ENCODE results near the gene NOP14.
"Not testable (repeated sequence)": the region's sequence is repeated elsewhere in the genome, so short reads cannot be mapped to it uniquely, and the experiment has no call there.

NOP14 gene

DNA sequence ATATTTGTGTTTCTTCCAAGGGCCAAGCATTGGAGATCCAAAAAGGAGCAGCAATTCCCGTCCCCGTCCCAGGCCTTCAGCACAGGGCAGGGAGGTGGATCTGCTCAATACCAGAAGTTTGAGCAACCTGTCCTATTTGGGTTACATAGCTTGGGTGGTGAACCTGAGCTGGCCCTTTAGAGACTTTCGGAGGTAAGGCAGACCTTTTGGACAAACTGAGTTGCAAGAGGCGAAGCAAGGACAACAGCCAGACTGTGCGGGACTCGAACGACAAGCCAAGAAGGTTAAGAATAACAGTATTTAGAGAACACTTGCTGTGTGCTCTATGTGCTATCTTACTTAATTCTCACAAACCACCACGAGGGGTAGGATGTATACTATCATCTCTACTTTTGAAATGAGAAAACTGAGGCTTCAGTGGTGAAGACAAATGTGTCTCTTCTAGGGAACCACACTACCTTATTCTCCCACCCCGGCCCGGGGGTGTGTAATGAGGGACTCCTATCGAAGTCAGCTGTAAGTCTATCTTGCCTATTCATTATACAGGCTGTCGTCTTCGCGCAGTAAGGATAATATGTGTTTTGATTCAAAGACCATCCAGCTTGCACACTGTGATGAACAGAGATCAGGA is 1.3 kb downstream of the NOP14 start:
- no peak for DNase-seq (ENCODE audit: low read depth)

DNA sequence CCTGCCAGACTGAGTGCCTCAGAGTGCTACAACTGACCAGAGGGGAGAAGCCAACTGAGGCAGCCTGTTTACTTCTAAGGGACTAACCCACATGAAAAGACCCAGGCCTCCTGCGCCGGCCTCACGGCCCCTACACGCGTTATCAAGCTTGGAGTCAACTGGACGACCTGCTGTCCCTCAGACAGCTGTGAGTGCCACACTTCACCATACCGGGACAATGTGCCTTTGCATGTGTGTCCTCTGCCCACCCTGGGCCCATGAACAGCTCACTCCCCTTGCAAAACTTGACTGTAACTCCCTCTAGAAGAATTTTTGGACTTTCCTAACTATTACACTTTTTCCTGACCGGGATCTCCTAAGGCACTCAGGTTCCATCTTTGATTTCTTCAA is 1.8 kb downstream of the NOP14 start:
- DNase-seq (ENCODE audit: low read depth), result no peak

DNA sequence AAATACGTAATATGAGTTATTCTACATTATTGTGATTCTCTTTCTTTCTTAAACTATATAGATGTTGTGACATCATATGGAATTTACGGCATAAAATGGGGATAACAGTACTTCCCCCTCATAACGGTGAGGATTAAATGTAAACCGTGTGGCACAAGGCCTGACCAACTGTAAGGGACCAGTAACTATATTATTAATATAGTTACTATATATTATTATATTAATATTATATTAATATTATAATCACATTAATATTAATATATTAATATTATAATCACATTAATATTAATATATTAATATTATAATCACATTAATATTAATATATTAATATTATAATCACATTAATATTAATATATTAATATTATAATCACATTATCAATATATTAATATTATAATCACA is 2.8 kb downstream of the NOP14 start:
- not testable (repeated sequence) for DNase-seq (ENCODE audit: low read depth)

DNA sequence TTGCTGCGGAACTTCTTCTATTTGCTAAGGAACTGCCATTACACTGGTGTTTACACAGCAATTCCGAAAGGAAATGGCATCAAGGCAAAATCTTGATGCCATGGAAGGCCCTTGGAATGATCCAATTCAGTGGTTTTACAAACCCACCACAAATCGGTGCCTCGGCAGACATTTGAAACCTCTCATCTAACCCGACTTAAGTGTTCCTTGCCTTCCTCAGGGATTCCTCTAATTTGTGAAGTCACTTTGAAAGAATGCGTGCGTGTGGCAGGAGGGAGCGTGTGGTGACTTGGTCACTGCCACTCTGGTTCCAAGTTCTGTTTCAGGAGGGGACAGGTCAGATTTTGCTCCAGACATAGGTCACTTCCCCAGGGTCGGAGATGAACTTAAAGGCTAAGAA is 4.8 kb downstream of the NOP14 start:
- DNase-seq (ENCODE audit: low read depth), result no peak

DNA sequence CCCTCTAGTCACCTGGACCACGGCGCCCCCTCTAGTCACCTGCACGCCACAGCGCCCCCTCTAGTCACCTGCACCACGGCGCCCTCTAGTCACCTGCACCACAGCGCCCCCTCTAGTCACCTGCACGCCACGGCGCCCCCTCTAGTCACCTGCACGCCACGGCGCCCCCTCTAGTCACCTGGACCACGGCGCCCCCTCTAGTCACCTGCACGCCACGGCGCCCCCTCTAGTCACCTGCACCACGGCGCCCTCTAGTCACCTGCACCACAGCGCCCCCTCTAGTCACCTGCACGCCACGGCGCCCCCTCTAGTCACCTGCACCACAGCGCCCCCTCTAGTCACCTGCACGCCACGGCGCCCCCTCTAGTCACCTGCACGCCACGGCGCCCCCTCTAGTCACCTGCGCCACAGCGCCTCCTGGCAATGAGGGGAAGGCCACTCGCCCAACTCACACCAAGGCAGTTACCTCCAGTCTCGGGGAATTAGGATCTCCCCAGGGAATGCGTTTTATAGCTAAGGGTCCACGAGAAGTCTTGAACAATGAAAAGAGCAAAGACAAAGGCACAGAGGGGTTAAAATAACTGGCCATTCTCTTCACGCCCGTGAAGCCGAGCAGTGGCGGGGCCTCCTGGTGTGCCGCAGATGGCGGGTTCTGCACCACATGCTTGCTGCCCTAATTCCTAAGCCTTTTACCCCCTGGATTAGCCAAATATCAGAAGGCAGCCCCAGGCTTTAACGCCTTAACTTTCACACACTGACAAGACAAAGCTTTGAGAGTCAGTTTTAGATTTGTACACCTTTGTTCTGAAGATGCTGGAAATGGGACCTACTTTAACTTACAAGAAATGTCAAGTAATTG is 7.8 kb downstream of the NOP14 start:
- DNase-seq (ENCODE audit: low read depth), result not testable (repeated sequence)

DNA sequence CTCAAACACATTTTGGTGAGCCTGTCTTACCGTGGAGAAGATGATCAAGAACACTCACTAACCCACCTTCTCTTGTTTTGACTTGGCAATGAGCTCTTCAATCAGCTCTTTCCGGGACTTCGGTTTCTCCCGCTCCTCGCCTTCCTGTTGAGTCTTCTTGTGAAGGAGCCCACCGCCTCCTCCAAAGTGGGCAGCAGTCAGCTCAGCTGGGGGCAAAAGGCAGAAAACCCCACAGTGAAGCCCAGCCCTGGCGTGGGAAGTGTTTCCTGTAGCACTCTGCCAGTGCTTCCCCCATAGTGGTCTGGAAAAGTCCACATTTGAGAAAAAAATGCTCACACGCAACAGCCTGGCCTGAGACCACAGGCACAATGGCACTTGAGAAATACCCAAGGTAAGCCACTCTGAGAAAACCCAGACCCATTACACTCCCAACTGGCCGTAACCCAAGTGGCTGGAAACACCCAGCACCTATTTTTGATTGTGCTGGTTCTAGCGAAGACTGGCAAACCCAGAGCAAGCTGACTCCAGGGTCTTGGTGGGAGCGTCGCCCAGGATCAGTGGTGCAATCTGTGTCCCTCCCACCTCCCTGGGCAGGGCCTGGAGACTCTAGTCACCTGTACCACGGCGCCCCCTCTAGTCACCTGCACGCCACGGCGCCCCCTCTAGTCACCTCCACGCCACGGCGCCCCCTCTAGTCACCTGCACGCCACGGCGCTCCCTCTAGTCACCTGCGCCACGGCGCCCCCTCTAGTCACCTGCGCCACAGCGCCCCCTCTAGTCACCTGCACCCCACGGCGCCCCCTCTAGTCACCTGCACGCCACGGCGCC is 8.6 kb downstream of the NOP14 start:
- no peak for DNase-seq (ENCODE audit: low read depth)

DNA sequence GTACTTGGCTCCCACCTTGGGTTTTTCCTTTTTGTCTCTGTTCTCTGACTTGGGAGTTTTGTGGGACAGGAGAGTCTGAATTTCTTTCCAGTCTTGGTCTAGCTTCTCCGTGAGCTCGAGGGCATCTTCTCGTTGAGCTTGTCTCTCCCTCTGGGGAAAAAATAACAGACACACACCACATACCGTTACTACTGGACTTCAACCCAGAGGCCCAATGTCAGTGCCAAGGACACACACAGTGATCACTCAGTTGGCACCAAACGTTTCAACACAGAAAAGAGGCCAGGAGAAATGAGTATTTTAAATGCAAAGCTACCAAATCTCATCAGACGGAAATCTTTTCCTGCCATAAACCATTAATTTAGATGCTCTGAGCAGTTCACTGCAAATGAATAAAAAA is 9.7 kb downstream of the NOP14 start:
- DNase-seq (ENCODE audit: low read depth), result no peak

DNA sequence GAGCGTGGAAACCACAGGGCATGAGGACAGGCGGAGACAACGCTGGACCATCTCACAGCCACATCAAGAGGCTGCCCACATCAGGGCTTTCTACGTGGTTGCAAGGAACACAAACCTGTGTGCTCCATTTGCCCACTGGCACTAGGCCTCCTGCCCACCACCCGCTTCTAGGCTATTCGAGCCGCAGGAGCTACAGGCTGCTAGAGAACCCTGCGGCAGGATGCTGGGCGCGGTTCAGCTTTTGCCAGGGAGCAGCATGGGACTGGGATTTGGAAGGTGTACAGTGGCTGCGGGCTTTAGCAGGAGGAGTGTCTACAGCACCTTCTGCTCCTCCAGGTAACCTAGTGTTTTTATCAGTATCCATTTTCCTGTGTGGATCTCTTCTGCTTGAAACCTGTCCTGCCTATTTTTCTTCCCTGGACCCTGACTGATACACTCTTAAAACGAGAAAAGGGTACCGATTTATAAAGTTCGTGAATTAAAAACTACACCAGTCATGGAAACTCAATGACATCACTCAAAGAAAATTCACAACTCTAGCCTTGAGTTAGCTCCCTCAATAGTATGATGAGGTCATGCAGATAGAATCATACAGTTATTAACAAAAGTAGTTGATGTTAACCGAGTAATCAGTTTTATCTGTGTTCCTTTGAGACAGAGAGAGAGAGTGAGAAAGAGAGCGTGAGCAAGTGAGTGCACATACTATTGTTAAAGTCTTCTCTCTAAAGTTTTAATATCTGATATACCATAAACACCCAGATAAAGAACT is 12.8 kb downstream of the NOP14 start:
- DNase-seq (ENCODE audit: low read depth), result no peak

DNA sequence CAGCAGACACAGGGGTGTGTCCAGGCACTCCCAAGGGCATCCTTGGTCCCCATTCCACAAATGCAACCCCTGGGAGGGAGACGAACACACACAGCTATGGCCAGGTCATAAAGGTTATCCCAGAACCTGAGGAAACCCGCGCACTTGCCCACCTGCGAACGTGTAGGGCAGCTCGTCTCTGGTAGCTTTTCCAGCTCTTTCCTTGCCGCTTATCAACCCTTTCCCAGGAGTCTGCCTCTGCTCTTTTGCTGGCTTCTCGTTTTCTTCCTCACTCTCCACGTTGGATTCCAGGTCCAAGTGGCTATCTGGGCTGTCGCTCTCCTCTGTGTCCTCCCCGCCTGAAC is 13.5 kb downstream of the NOP14 start:
- DNase-seq (ENCODE audit: low read depth), result no peak

DNA sequence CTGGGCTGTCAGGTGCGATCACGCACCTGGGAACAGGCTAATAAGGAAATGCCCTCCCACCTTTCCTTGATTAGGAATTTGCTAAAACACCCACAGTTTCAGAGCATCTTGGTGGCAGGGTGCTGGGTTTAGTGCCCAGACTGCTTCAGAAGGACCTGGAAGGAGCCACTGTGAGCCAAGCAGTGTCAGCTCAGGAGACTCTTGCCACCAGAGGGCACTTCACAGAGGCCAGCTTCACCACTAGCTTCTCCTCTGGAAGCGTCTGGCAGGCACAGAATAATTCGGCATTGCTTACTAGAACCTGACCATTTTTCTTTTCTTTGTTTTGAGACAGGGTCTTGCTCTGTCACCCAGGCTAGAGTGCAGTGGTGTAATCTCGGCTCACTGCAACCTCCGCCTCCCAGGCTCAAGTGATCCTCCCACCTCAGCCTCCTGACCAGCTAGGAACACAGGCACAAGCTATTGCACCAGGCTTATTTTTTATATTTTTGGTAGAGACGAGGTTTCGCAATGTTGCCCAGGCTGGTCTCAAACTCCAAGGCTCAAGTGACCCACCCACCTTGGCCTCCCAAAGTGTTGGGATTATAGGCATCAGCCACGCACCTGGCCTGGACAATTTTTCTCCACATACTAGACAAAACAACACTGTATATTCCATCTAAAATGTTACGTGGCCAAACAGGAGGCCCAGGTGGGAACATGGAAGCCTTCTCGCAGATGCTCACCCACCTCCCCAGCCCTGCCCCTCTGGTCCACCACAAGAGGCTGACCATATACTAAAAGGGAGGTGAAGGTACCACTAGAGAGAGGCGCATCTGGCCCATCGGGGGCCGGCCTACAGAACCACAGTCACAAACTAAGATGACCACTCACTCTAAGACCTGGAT is 14.1 kb downstream of the NOP14 start:
- DNase-seq (ENCODE audit: low read depth), result no peak

DNA sequence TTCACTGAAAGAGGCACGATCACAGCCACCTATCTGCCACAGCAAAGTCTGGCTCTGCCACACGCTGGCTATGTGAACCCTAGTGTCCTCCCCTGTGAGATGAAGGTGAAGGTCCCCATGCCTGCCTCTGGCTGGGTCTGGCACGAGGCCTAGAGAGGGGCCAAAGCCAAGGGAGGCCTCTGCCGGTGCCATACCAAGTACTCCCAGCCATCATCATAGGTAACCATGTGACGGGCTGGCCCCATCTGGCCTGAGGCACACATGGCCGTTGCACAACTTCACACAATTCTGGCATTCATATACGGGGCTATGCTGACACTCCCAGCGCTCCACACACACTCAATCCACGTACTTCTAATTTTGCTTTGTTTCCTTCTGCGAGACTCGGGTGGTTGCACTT is 15.3 kb downstream of the NOP14 start:
- DNase-seq (ENCODE audit: low read depth), result no peak

DNA sequence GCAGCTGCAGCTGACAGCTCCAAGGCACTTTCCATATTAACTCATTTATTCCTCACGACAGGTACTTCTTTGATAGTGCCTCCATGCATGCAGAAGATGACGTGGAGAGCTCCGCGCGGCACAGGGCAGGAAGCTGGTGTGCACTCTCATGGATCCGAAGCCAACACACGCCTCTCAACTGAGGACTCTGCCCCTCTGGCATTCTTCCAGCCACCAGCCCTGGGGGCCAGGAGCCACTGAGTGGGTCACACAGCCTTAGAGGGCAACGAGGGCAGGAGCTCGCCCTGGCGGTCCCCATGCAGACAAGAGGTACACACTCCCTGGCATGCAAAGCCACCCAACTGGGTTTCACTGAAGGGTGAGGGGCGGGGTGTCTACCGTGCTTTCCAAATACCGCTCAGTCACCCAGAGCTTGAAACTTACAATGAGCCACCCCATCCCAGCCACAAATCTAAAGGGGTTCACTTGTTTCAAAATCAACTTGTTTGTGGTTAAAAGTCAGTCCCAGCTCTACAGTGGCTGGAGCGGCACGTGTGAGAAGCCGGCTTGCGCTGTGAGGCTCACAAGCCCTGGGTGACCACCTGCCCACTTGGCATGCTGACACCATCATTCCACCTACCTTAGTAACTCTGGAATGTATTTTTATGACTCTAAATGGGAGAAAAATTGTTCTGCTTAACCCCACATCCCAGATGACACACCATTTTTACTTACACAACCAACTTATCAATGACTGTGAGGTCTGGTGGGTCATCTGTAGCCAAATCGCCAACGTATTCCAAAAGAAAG is 16.2 kb downstream of the NOP14 start:
- DNase-seq (ENCODE audit: low read depth), result no peak

DNA sequence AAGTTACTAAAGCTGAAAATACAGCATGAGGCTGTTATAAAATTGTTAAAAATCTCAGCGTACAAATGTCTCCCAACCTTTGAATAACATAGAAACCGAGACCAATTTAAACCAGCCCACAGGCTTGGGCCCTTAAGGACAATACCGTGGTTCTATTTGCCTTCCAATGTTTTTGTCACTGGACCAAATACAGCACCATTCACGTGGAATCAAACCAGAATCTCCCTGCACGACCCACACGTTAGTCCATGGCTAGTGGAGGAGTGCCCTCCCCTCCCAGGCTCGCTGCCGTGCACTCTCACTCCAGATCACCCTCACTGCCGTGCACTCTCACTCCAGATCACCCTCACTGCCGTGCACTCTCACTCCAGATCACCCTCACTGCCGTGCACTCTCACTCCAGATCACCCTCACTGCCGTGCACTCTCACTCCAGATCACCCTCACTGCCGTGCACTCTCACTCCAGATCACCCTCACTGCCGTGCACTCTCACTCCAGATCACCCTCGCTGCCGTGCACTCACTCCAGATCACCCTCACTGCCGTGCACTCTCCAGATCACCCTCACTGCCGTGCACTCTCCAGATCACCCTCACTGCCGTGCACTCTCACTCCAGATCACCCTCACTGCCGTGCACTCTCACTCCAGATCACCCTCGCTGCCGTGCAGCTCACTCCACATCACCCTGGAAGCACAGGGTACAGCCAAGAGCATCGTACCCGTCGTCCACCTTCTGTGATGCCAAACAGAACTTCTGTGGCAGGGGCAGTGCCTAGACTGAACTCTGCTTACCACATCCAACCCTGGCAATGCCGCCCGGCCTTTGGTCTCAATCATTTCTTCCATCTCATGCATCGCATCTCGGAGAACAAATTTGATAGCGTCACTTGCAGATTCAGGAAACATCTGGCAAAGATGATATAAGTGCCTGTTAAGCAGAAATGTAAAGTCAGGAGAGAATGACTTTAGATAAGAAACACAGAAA is 17.3 kb downstream of the NOP14 start:
- not testable (repeated sequence) for DNase-seq (ENCODE audit: low read depth)

DNA sequence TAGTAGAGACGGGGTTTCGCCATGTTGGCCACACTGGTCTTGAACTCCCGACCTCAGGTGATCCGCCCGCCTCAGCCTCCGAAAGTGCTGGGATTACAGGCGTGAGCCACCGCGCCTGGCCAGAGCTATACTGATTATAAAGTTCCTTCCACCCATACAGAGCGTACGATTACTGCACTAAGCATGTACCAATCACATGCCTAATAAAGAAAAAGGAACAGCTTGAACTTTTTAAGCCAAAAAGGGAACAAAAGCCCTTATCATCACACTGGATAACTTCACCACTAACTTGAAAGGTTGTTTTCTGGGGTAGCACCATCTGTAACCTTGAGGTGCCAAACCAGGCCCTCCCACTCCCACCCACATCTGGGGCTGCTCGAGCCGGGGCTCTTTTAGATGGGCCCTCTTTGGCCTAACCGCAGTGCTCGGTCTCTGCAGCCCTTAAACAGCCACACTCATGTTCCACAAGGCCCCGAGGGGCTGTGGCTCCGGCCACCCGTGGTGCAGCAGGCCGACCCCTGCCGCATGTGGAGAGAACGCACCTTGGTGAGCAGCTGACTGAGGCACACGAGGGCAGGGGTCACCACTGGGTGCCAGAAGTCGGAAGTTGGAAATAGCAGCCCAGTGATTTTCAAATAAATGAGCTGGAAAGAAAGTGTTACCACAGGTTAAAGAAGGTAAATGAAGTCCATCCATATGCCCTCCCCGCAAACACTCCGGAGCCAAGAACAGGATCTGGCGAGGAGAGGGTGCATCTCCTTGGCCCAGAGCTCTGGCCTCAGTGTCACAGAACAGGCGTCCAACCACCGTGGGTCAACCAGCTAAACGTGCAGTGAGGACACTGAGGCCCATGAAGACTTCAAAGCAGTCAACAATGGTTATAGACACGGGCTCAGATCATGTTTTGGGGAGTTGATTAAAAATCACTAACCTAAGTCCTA is 18.4 kb downstream of the NOP14 start:
- DNase-seq (ENCODE audit: low read depth), result no peak

DNA sequence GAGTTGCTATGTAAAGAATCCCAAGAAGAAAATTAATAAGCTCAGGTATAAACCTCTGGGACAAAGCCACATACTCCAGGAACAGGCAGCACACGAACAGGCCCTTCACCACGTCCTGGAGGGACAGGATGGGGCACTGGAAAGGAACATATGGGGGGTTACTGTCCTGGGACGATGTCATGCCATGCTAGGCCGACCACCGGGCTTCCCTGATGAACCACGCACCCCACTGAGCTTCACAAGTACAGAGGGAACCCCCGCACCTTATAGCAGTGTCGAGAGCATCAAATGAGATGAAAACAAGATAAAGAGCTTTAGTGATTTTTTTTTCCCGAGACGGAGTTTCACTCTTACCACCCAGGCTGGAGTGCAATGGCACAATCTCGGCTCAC is 19.1 kb downstream of the NOP14 start:
- DNase-seq (ENCODE audit: low read depth), result no peak

DNA sequence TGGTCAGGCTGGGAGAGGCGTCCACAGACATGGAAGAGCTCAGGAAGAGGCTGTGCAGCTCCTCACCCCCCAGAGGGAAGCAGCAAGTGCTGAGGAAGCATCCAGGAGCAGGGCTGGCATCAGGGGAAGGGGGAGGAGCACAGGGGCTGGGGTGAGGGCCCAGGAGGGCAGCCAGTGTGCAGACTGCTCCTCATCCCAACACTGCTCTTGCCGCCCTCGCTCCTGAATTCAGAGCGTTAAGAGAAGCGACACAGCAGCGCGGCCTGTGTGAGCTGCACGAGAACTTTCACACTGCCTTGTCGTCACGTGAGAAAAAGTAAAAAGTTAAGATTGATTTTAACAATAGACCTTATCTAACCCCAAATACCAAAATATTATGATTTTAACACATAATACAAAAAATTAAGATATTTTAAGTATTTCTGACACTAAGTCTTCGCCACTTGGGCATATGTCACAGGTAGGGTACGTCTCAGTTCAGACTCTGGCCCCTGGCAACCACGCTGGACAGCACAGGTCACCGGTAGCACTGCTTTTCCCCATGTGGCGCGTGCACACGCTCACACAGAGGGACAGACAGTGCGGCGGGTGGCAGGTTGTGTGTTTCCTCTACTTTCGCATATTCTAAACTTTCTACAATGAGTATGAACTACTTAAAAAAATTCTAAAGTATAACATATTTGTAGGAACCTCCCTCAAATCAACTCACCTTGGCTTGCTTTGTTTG is 19.7 kb downstream of the NOP14 start:
- DNase-seq (ENCODE audit: low read depth), result no peak

Measured in stimulated activated CD8-positive, alpha-beta memory T cell treated with anti-CD3 and anti-CD28 coated beads, Interleukin-7, amount 100 ng/mL, for 24 hours (primary cell).